Measurements from ENCODE around the gene PCNX1.

Gene PCNX1

GRCh38 chr14:71071042-71071441 is 163.8 kb downstream of the PCNX1 start:
- no peak for DNase-seq (ENCODE audit: low read depth in 3 of 3)

DNA sequence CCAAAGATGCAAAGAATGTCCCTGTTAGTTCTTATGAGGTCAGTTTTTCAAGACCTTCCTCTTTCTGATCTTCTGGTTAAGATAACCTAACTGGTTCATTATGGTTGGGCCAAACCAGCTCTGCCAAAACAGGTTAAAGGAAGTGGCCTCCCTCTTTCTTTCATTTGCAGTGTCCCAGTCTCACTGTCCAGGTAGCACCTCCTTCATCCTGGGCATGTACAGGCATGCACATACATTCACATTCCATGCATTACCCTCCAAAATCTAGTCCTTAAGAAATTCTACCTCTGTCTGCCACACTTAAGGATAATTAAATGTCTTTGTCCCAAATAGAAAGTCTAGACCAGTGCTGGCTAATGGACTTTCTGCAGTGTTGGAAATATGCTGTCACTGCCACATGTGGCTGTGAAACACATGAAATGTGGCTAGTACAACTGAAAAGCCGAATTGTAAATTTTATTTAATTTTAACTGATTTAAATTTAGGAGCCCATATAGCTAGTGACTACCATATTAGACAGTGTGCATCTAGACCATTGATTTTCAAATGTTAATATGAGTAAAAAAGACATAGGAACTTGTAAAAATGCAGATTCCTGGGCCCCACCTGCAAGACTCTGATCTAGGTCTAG is 169.3 kb downstream of the PCNX1 start:
- no peak for DNase-seq (ENCODE audit: low read depth in 3 of 3)

DNA sequence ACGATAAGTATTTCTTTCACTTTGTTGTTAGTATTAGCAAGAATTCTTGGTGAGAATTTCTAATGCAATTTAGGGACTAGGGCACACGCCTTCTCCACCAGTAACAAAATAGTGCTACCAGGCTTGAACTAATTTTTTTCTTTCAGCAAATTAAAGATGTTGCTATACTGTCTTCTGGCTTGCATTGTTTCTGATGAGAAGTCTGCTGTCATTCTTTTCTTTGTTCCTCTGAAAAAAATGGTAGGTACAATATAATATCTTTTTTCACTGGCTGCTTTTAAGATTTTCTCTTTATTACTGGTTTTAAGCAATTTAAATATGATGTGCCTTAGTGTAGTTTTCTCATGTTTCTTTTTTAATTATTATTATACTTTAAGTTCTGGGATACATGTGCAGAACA is 171.2 kb downstream of the PCNX1 start:
- DNase-seq (ENCODE audit: low read depth in 3 of 3), result no peak

DNA sequence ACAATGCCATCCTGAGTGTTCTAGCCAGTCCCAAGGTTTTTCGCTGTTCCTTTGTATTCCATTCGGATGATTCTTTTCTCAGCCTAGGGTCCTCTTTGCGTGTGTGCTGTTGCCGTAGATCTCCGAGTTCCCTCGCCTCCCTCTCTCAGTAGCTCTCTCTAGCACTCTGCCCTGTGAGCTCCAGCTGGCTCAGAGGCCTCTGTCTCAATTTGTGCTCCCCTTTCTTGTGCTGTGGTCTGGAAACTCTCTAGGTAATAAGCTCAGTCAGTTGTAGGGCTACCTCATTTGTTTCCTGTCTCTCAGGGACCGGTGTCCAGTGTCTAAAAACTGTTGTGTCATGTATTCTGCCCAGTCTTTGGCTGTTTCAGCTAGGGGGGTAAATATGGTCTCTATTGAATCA is 179.3 kb downstream of the PCNX1 start:
- no peak for DNase-seq (ENCODE audit: low read depth in 3 of 3)

DNA sequence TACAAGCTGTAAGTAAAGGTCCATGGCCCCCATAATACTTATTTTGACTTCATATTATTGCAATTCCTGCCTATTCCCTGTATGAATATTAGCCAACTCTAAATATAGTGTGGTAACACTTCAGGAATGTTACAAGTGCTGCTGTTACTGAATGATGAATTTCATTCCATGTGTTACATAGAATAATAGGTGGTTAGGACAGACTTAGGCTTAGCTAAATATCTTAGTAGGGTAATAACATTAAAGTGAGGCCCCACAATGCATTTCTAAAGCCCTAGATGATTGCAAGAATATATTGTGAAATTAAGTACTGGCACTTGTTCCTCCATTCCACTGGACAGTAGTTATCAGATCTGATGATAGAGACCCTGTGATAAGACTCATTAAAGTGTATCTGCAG is 182.7 kb downstream of the PCNX1 start:
- DNase-seq (ENCODE audit: low read depth in 3 of 3), result no peak

DNA sequence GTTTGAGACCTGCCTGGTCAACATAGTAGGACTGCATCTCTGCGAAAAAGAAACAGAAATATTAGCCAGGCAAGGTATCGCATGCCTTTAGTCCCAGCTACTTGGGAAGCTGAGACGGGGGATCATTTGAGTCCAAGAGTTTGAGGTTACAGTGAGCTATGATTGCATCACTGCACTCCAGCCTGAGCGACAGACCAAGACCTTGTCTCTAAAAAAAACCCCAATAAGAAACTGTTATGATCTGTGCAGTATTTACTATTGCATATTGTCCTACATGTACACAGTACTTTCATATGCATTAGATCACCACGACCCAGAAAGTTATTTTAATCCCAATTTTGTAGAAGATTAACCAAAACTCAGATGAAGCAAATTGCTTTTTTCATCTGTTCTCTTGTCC is 187.5 kb downstream of the PCNX1 start:
- DNase-seq (ENCODE audit: low read depth in 3 of 3), result no peak

DNA sequence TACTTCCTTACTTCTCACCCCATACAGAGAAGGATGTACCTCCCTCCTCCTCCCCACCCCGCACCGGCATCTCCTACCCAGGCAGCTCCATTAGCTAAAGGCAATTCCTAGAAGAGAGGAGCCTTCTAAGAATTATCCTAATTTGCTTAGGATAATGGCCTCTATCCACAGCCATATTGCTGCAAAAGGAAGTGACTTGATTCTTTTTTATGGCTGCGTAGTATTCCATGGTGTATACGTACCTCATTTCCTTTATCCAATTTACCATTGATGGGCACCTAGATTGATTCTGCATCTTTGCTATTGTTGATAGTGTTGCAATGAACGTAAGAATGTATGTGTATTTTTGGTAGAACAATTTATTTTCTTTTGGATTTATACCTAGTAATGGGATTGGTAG is 189.7 kb downstream of the PCNX1 start:
- DNase-seq (ENCODE audit: low read depth in 3 of 3), result no peak

DNA sequence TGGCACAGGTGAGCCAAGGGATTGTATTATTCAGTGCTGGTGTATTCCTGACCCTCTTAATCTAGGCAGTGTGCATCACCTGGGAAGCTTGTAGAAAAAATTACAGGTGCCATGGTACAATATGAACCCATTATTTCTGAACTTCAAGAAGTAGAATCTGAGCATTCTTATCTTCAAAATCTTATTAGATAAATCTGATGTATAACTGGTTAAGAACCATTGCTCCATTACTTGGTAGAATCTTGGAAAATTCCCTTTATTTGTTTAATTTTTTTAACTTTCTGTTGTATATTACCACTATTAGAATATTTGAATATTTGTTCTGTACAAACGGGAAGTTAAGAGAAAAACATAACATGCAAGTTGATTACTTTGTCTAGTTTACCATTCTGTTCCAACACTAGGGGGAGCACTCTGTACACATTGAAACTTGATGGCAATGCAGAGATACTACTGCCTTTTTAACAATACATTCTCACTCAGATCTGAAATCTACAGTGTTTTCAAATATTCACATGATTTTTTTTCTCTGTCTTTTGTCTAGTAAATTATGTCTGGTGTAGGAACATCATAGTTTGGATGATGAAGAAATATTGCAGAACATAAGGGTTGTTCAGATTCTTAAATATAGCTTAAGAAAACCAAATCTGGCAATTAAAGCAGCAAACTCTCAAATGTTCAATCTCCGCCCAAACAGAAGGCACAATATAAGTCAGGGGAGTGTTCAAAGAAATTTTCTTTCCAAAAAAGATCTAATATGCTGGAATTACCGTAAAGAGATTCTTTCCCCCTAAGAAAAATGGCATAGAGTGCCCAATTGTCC is 196.6 kb downstream of the PCNX1 start:
- DNase-seq (ENCODE audit: low read depth in 3 of 3), result no peak

- no peak for DNase-seq (ENCODE audit: low read depth in 3 of 3)
Measured at GRCh38 chr14:71105177-71105576, 197.9 kb downstream of the PCNX1 start.

DNA sequence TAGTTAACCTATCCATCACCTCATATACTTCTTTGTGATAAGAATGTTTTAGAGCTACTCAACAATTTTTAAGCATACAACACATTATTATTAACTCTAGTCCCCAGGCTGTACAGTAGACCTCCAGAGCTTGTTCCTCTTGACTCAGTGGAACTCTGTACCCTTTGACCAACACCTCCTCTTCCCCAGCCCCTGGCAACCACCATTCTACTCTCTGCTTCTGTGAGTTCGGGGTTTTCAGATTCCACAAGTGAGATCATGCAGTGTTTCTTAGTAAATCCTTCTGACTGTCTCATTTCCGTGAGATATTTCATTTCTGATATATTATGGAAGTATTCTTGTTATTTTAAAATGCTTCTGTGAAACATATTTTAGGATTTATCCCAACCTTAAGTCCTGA is 200.7 kb downstream of the PCNX1 start:
- no peak for DNase-seq (ENCODE audit: low read depth in 3 of 3)

DNA sequence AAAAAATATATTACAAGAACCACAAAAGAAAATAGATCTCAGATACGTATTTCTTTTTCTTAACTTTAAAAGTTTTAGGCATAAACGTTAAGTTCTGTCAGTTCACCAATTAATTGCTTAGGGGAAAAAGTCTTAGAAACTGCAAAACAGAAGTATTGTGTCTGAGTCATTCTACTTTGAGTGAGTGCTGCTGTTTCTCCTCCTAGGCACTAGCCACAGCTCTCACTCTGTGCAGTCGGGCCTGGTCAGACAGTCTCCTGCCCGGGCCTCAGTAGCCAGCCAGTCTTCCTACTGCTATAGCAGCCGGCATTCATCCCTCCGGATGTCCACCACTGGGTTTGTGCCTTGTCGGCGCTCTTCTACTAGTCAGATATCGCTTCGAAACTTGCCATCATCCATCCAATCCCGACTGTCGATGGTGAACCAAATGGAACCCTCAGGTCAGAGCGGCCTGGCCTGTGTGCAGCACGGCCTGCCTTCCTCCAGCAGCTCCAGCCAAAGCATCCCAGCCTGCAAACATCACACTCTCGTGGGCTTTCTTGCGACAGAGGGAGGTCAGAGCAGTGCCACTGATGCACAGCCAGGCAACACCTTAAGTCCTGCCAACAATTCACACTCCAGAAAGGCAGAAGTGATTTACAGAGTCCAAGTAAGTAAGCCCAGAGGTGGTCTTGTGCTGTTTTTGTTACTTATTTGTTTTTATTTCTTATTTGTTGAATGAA is 201.3 kb downstream of the PCNX1 start:
- no peak for DNase-seq (ENCODE audit: low read depth in 3 of 3)

- DNase-seq (ENCODE audit: low read depth in 3 of 3), result no peak
Measured at GRCh38 chr14:71113376-71113775, 206.1 kb downstream of the PCNX1 start.

DNA sequence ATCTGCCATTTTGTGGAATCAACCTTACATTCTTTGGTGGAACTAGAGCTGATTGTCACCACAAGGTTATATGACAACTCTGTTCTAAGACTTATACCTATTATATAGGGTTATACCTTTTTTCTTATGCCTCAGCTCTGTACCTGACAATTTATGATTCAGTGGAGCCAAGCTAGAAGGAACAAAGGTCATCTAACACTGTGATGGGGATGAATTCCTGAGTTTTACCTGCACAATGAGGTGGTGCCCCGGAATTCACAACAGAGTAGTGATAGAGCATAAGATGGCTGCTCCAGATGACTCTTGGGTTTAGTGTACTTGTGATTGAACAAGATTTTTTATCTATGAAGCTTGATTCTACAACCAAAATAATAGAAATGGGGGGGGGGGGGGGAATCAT is 207.3 kb downstream of the PCNX1 start:
- no peak for DNase-seq (ENCODE audit: low read depth in 3 of 3)

- no peak for DNase-seq (ENCODE audit: low read depth in 3 of 3)
Measured at GRCh38 chr14:71115306-71115705, 208.0 kb downstream of the PCNX1 start.

DNA sequence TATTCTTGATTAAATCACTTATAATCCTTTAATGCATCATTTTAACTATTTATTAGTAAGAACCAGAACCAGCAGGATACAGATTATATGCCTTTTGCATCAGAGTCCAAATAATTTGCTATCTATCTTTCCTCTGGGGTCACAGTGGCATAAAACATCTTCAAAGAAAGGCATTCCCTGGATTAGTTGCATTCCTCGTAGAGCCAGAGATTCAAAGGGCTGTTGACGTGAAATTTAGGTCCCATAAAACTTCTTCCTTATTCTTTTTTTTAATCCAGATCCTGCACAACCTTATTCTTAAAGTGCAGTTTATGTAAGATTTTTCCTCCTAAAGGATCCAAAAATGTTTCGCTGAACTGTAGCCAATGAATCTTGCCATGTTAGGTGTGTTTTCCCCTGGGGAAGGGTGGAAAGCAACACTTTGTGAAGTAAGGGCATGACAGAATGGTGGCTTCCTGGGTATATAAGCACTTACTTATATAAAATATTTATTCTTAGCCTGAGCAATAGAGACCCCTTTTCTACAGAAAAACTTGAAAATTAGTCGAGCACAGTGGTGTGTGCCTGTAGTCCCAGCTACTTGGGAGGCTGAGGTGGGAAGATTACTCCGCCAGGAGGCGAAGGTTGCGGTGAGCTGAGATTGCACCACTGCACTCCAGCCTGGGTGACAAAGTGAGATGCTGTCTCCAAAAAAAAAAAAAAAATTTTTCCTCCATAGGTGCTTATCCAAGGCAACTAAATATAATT is 208.7 kb downstream of the PCNX1 start:
- DNase-seq (ENCODE audit: low read depth in 3 of 3), result no peak

DNA sequence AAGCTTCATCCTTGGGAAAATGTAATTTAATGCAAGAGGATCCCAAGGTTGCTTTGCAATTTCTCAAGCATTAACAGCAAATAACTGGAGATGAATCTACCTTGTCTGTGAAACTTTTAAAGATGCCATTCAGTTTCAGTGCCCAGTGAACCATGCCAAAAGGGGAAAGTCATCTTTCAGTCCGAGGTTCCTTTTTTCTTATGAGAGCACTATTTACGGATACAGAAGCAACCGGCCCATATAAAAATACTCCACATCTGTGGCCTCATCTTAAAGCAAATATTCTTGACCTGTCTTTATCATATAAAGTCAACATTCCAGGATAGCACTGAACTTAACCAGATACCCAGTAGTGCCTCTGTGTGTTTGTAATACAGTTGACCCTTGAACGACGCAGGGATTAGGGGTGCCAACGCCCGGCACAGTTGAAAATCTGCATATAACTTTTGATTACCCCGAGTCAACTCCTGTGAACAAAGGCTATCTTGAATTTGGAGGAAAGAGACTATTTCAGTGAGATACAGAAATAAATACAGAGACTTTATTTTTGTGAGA is 209.4 kb downstream of the PCNX1 start:
- no peak for DNase-seq (ENCODE audit: low read depth in 3 of 3)

DNA sequence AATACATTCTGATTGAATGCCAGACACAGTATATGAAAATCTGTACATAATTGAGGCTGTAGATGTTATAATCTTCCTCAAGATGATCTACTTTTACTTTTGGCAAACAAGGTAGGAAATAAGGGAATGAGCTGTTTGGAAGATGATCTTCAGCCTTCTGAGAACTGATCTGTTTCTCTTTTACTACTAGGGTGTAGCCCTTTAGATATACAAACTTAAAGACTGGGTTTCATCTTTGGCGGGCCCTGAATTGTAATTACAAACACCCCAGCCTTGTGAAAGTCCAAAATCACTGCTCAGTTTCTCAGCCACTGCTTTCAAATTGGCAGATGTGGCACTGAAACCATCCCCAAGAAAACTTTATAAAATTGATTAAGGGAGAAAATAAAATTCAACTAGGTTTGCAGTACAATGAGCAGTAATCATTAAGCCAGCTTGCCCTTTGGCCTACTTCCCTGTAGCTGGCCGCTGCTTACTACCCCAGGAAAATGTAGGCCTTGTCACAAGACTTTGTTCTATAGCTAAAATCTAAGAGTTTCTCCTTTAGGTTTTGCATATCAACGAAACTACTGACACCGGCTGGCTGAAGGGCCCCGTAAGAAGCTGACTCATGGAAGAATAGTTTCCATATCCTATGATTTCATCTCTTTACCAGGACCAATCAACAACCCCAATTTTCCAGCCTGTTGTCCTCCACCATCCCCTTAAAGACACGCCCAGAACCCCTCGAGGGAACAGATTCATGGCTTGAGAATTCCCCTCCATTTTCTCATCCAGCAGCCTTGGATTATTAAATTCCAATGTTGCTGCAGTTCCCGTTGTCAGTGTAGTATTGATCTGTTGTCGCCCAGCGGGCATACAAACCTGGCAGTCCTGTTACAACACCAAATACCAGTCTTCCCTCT is 210.8 kb downstream of the PCNX1 start:
- DNase-seq (ENCODE audit: low read depth in 3 of 3), result no peak

DNA sequence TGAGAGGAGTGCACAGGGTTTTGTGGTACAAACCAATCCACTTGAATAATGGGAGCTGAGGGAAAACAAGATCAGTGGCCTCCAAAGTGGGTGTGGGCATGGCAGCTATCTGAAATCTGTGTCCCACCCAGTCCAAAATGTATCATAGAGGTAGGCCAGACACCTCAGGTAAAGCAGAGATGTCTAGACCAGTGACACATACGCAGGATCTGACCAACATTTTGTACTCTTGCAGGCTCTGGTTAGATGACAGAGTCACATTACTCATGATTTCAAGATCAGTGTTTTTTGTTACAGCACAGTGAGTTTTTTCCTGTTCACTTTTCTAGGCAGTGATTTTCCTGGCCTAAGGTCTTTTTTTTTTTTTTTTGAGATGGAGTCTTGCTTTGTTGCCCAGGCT is 211.8 kb downstream of the PCNX1 start:
- no peak for DNase-seq (ENCODE audit: low read depth in 3 of 3)

DNA sequence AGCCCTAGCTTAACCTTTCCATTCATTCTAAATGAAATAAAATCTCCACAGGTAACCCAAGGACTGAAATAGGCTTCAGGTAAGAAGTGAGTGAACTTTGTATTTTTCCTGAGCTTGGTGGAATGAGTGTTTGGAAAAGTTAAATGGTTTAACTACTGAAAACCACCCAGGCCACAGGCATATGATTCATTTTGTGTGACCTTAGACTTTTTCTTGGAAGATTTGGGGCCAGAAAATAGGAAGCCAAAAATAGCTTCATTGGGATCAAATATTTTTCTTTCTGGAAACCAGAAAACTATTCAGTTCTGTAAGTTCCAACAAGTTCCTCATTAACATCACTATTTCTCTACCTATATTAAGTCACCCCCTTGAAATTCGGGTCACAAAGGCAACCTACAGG is 212.6 kb downstream of the PCNX1 start:
- DNase-seq (ENCODE audit: low read depth in 3 of 3), result no peak

- no peak for DNase-seq (ENCODE audit: low read depth in 3 of 3)
Measured at GRCh38 chr14:71121001-71121400, 213.7 kb downstream of the PCNX1 start.

- DNase-seq (ENCODE audit: low read depth in 3 of 3), result no peak
Measured at GRCh38 chr14:71121711-71122110, 214.5 kb downstream of the PCNX1 start.

Measured in stimulated activated CD4-positive, alpha-beta T cell treated with anti-CD3 and anti-CD28 coated beads, TNF-alpha, amount 100 ng/mL, for 24 hours (primary cell).